ENCODE results near the gene MIB1.

GRCh38 chr18:21904856-21905255 is 164.3 kb downstream of the MIB1 start:
- no peak for TF ChIP-seq CTCF (IDR thresholded peaks at IDR 0.05)
- TF ChIP-seq POLR2A (IDR thresholded peaks at IDR 0.05), result no peak
